ENCODE measurements around the gene MYBPH. TPM values are rescaled to one million over a fixed set of nuclear protein-coding genes. Genes with fewer than 3 reads are reported as not detected.

The MYBPH gene
- total and polyA plus RNA-seq, 2 donors (not counting 1 experiment from before 2014, with no cell fraction given), result not detected

- intact Hi-C loops (cut with micrococcal nuclease), result no loop called here
- Histone ChIP-seq H3K4me1 (ENCODE audit: control insufficient read depth in 2 of 2, insufficient read depth in 2 of 2, low read length in 2 of 2) (no peaks in the 10 kb centered on the region), H2AFZ (ENCODE audit: insufficient read depth, low read depth, low read length, poor library complexity, severe bottlenecking) (no peak overlapping the region), H4K20me1 (ENCODE audit: control insufficient read depth, insufficient read depth, low read length, poor library complexity, severe bottlenecking) (no peaks in the 10 kb centered on the region), H3K4me3 (ENCODE audit: control extremely low read depth in 1 of 5, extremely low read depth in 1 of 5, insufficient read depth in 1 of 5, low read depth in 2 of 5, low read length in 4 of 5) (no peak overlapping the region), H3K27ac (ENCODE audit: low read length in 2 of 2) (no peak overlapping the region), H3K4me2 (replicated peaks; ENCODE audit: low read depth, low read length, poor library complexity, severe bottlenecking) (no peak overlapping the region), H3K36me3 (replicated peaks in 1 of 2; ENCODE audit: control extremely low read depth in 1 of 2, control insufficient read depth in 1 of 2, extremely low read depth in 1 of 2, insufficient read depth in 2 of 2, low read length in 1 of 2) (no peaks in the 10 kb centered on the region), H3K27me3 (replicated peaks in 1 of 4; ENCODE audit: control extremely low read depth in 1 of 4, control insufficient read depth in 3 of 4, insufficient read depth in 4 of 4, low read length in 3 of 4) (peaks cover 0 to 7% (median 2%) of the 10 kb centered on the region in 4 experiments), H3K9ac (ENCODE audit: low read length) (no peak overlapping the region), H3K79me2 (ENCODE audit: control insufficient read depth, insufficient read depth, low read length) (no peaks in the 10 kb centered on the region), H3K9me3 (ENCODE audit: control extremely low read depth in 1 of 3, control insufficient read depth in 2 of 3, insufficient read depth in 1 of 3, low read length in 2 of 3) (no peaks in the 10 kb centered on the region)
- WGBS (ENCODE audit: insufficient coverage), result 74% methylated on average over 6 of the region's 10 CpGs
- H3K27me3 Mint-ChIP-seq, result peaks cover 43% of the 10 kb centered on the region
- no peak for TF ChIP-seq EZH2 (IDR thresholded peaks at IDR 0.05; ENCODE audit: borderline replicate concordance, insufficient read depth, low read depth, low read length, poor library complexity, severe bottlenecking)
- TF ChIP-seq, protein P1, sequence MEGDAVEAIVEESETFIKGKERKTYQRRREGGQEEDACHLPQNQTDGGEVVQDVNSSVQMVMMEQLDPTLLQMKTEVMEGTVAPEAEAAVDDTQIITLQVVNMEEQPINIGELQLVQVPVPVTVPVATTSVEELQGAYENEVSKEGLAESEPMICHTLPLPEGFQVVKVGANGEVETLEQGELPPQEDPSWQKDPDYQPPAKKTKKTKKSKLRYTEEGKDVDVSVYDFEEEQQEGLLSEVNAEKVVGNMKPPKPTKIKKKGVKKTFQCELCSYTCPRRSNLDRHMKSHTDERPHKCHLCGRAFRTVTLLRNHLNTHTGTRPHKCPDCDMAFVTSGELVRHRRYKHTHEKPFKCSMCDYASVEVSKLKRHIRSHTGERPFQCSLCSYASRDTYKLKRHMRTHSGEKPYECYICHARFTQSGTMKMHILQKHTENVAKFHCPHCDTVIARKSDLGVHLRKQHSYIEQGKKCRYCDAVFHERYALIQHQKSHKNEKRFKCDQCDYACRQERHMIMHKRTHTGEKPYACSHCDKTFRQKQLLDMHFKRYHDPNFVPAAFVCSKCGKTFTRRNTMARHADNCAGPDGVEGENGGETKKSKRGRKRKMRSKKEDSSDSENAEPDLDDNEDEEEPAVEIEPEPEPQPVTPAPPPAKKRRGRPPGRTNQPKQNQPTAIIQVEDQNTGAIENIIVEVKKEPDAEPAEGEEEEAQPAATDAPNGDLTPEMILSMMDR (IDR thresholded peaks at IDR 0.05), result no peak
- ChIA-PET POLR2A (no interaction called here), CTCF (no interaction called here)
- ATAC-seq (ENCODE audit: low read depth) (no peak), DNase-seq (no peak)
- H3K4me1 Mint-ChIP-seq, result no peaks in the 10 kb centered on the region
- H3K27ac Mint-ChIP-seq, result no peak overlapping the region
- H3K9me3 Mint-ChIP-seq (ENCODE audit: insufficient read depth), result no peaks in the 10 kb centered on the region
- H3K4me3 Mint-ChIP-seq, result no peak overlapping the region
Observed at GRCh38 chr1:203201516-203202205, 26.0 kb upstream of the MYBPH start.

DNA sequence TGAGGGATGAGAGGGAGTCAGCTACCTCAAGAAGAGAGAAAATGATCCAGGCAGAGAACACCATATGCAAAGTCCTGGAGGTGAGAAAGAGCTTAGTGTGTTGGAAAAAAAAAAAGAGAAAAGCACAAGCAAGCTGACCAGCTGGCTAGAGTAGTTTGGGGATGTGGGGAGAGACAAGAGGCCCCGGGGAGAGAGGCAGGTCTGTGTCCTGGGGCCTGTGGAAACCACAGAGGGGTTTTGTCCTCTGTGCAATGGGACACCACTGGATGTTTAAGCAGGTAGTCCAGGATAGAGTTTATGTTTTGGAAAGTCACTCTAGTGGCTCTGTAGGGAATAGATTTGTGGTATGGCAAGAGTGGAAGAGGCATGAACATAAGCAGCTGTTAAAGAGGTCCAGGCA, 25.3 kb upstream of the MYBPH start:
- Histone ChIP-seq H3K4me3 (ENCODE audit: control extremely low read depth in 1 of 5, extremely low read depth in 1 of 5, insufficient read depth in 1 of 5, low read depth in 2 of 5, low read length in 4 of 5) (no peak overlapping the region), H3K4me1 (ENCODE audit: control insufficient read depth in 2 of 2, insufficient read depth in 2 of 2, low read length in 2 of 2) (no peaks in the 10 kb centered on the region), H3K9me3 (ENCODE audit: control extremely low read depth in 1 of 3, control insufficient read depth in 2 of 3, insufficient read depth in 1 of 3, low read length in 2 of 3) (no peaks in the 10 kb centered on the region), H4K20me1 (ENCODE audit: control insufficient read depth, insufficient read depth, low read length, poor library complexity, severe bottlenecking) (no peaks in the 10 kb centered on the region), H3K27ac (ENCODE audit: low read length in 2 of 2) (no peak overlapping the region), H3K9ac (ENCODE audit: low read length) (no peak overlapping the region), H3K36me3 (replicated peaks in 1 of 2; ENCODE audit: control extremely low read depth in 1 of 2, control insufficient read depth in 1 of 2, extremely low read depth in 1 of 2, insufficient read depth in 2 of 2, low read length in 1 of 2) (no peaks in the 10 kb centered on the region), H3K79me2 (ENCODE audit: control insufficient read depth, insufficient read depth, low read length) (no peaks in the 10 kb centered on the region), H3K4me2 (replicated peaks; ENCODE audit: low read depth, low read length, poor library complexity, severe bottlenecking) (no peak overlapping the region), H3K27me3 (replicated peaks in 1 of 4; ENCODE audit: control extremely low read depth in 1 of 4, control insufficient read depth in 3 of 4, insufficient read depth in 4 of 4, low read length in 3 of 4) (peaks cover 0 to 7% (median 2%) of the 10 kb centered on the region in 4 experiments), H2AFZ (ENCODE audit: insufficient read depth, low read depth, low read length, poor library complexity, severe bottlenecking) (no peak overlapping the region)
- no peak for TF ChIP-seq EZH2 (IDR thresholded peaks at IDR 0.05; ENCODE audit: borderline replicate concordance, insufficient read depth, low read depth, low read length, poor library complexity, severe bottlenecking)
- TF ChIP-seq, protein P1 (IDR thresholded peaks at IDR 0.05), result no peak
- no peaks in the 10 kb centered on the region for H3K4me1 Mint-ChIP-seq
- WGBS (ENCODE audit: insufficient coverage), result 64% methylated on average over 1 of the region's 1 CpG
- no peak for DNase-seq
- no peaks in the 10 kb centered on the region for H3K9me3 Mint-ChIP-seq (ENCODE audit: insufficient read depth)
- H3K4me3 Mint-ChIP-seq, result no peak overlapping the region
- CTCF ChIA-PET, result interaction anchor here (1.5 kb wide), 1 partner anchor 16 kb away, joined by 7 read pairs; no protein-coding TSS in a partner anchor
- peaks cover 43% of the 10 kb centered on the region for H3K27me3 Mint-ChIP-seq
- H3K27ac Mint-ChIP-seq, result no peak overlapping the region
- ATAC-seq (ENCODE audit: low read depth), result no peak
- POLR2A ChIA-PET, result no interaction called here
- intact Hi-C loops (cut with micrococcal nuclease), result no loop called here

Data from B cell (primary cell).